ENCODE data around the gene PRMT7.

Gene PRMT7

DNA sequence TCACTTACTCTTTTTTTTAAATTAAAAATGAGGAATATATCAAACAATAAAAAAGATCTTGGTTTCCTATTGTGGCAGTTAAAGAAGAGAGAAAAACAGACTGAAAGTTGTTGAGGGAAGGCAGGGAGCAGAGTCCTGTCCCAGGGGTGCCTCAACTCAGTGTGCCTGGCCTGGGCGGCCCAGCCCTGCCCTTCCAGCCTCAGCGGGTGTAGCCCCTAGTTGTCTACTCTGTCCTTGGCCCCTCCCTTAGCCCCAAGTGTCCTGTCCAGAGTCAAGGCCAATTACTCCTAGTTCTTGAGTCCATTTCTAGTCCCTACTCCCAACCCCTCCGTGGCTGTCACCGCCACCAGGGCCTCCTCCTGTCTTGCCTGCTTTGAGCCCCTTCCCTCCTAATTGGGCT, 85.0 kb downstream of the PRMT7 start:
- Histone ChIP-seq H3K27ac (ENCODE audit: low read length) (peak overlapping the region; percentile 4; the same call in 1 of the 2 replicates), H3K4me1 (ENCODE audit: insufficient read depth, low read length) (peaks cover 16% of the 10 kb centered on the region), H3K9ac (ENCODE audit: low read depth, low read length) (no peak overlapping the region), H3K4me2 (ENCODE audit: insufficient read depth, low read length) (no peak overlapping the region), H3K79me2 (ENCODE audit: insufficient read depth, low read length) (no peaks in the 10 kb centered on the region), H3K4me3 (ENCODE audit: low read depth in 1 of 2, low read length in 2 of 2) (no peak overlapping the region), H3K27me3 (ENCODE audit: insufficient read depth, low read length, poor library complexity) (no peaks in the 10 kb centered on the region), H4K20me1 (ENCODE audit: insufficient read depth, low read length) (no peaks in the 10 kb centered on the region), H2AFZ (ENCODE audit: low read depth, low read length) (no peak overlapping the region), H3K9me3 (ENCODE audit: insufficient read depth, low read length, severe bottlenecking) (no peaks in the 10 kb centered on the region), H3K36me3 (ENCODE audit: insufficient read depth, low read length) (no peaks in the 10 kb centered on the region)
- no peak for DNase-seq
- ATAC-seq (ENCODE audit: insufficient read depth, low read depth), result no peak; the same call in 2 of the 3 replicates
- TF ChIP-seq, protein P1, sequence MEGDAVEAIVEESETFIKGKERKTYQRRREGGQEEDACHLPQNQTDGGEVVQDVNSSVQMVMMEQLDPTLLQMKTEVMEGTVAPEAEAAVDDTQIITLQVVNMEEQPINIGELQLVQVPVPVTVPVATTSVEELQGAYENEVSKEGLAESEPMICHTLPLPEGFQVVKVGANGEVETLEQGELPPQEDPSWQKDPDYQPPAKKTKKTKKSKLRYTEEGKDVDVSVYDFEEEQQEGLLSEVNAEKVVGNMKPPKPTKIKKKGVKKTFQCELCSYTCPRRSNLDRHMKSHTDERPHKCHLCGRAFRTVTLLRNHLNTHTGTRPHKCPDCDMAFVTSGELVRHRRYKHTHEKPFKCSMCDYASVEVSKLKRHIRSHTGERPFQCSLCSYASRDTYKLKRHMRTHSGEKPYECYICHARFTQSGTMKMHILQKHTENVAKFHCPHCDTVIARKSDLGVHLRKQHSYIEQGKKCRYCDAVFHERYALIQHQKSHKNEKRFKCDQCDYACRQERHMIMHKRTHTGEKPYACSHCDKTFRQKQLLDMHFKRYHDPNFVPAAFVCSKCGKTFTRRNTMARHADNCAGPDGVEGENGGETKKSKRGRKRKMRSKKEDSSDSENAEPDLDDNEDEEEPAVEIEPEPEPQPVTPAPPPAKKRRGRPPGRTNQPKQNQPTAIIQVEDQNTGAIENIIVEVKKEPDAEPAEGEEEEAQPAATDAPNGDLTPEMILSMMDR (IDR thresholded peaks at IDR 0.05; ENCODE audit: borderline replicate concordance, extremely low read depth, low read length, poor library complexity, severe bottlenecking), result no peak
- TF ChIP-seq EZH2 (IDR thresholded peaks at IDR 0.05; ENCODE audit: borderline replicate concordance, low read depth, low read length, severe bottlenecking), result no peak

- ATAC-seq (ENCODE audit: insufficient read depth, low read depth) (peak; percentile 73), DNase-seq (peak; percentile 64)
- Histone ChIP-seq H3K9ac (ENCODE audit: low read depth, low read length) (no peak overlapping the region), H2AFZ (ENCODE audit: low read depth, low read length) (no peak overlapping the region), H3K9me3 (ENCODE audit: insufficient read depth, low read length, severe bottlenecking) (no peaks in the 10 kb centered on the region), H3K36me3 (ENCODE audit: insufficient read depth, low read length) (no peaks in the 10 kb centered on the region), H3K4me3 (ENCODE audit: low read depth in 1 of 2, low read length in 2 of 2) (no peak overlapping the region), H3K27me3 (ENCODE audit: insufficient read depth, low read length, poor library complexity) (no peaks in the 10 kb centered on the region), H3K79me2 (ENCODE audit: insufficient read depth, low read length) (no peaks in the 10 kb centered on the region), H3K27ac (ENCODE audit: low read length) (peak overlapping the region; percentile 4; the same call in 1 of the 2 replicates), H4K20me1 (ENCODE audit: insufficient read depth, low read length) (no peaks in the 10 kb centered on the region), H3K4me2 (ENCODE audit: insufficient read depth, low read length) (no peak overlapping the region), H3K4me1 (ENCODE audit: insufficient read depth, low read length) (peaks cover 16% of the 10 kb centered on the region)
- no peak for TF ChIP-seq EZH2 (IDR thresholded peaks at IDR 0.05; ENCODE audit: borderline replicate concordance, low read depth, low read length, severe bottlenecking)
- TF ChIP-seq, protein P1 (IDR thresholded peaks at IDR 0.05; ENCODE audit: borderline replicate concordance, extremely low read depth, low read length, poor library complexity, severe bottlenecking), result peak; percentile 66
Observed at GRCh38 chr16:68396481-68396880, 85.7 kb downstream of the PRMT7 start.

DNA sequence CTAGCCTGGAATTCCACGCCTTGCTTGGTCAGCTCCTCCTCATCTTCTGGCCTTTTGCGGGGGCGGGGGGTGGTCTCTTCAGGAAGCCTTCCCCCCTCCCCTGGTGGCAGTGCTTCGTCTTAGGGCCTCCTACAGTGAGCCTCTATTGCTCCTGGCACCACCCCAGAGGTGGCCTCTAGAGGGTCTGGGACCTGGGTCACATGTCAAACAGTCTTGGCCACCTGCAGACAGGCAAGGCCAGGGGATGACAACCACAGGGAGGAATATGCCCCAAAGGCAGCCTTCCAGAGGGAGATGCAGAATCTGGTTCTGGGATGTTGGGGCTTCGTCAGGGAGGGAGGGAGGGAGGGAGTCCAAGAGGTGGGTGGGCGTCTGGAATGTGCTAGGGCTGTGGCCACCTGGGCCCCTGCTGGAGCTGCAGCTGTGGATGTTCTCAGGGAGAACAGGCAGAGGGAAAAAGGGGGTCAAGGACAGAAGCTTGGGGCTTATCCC, 86.9 kb downstream of the PRMT7 start:
- H3K27me3 ChIP-seq (ENCODE audit: insufficient read depth, low read length, poor library complexity), result no peaks in the 10 kb centered on the region
- no peak overlapping the region for H3K4me3 ChIP-seq (ENCODE audit: low read depth in 1 of 2, low read length in 2 of 2)
- no peak overlapping the region for H3K9ac ChIP-seq (ENCODE audit: low read depth, low read length)
- no peak overlapping the region for H3K4me2 ChIP-seq (ENCODE audit: insufficient read depth, low read length)
- H3K79me2 ChIP-seq (ENCODE audit: insufficient read depth, low read length), result no peaks in the 10 kb centered on the region
- TF ChIP-seq EZH2 (IDR thresholded peaks at IDR 0.05; ENCODE audit: borderline replicate concordance, low read depth, low read length, severe bottlenecking), result no peak
- TF ChIP-seq, protein P1 (IDR thresholded peaks at IDR 0.05; ENCODE audit: borderline replicate concordance, extremely low read depth, low read length, poor library complexity, severe bottlenecking), result no peak
- H2AFZ ChIP-seq (ENCODE audit: low read depth, low read length), result no peak overlapping the region
- DNase-seq, result no peak
- no peaks in the 10 kb centered on the region for H3K9me3 ChIP-seq (ENCODE audit: insufficient read depth, low read length, severe bottlenecking)
- no peak overlapping the region for H3K27ac ChIP-seq (ENCODE audit: low read length)
- ATAC-seq (ENCODE audit: insufficient read depth, low read depth), result no peak
- peaks cover 16% of the 10 kb centered on the region for H3K4me1 ChIP-seq (ENCODE audit: insufficient read depth, low read length)
- H3K36me3 ChIP-seq (ENCODE audit: insufficient read depth, low read length), result no peaks in the 10 kb centered on the region
- H4K20me1 ChIP-seq (ENCODE audit: insufficient read depth, low read length), result no peaks in the 10 kb centered on the region

Measured in DND-41 (cell line).